Smooth muscle cell (in vitro differentiated cells): ENCODE measurements around the gene SALL2. TPM values are rescaled to one million over a fixed set of nuclear protein-coding genes. Genes with fewer than 3 reads are reported as not detected.

Source experiments
- DNase-seq: peaks from one replicate; lab custom pipeline; 2025; ENCODE audit not compliant: unreplicated experiment; lab: John Stamatoyannopoulos, UW
- H2AFZ ChIP-seq: fragments of 200-600 bp; sonication (generic); 2 replicates; pipeline ENCODE4 v1.6.0; 2016; ENCODE audit warnings: antibody characterized with exemption, low read depth, mild to moderate bottlenecking
- H3F3A ChIP-seq: fragments of 200-600 bp; sonication (generic); 2 replicates; pipeline ENCODE4 v1.6.0; 2017; ENCODE audit warnings: antibody characterized with exemption, low read depth
- H3K27ac ChIP-seq: fragments of 200-600 bp; sonication (generic); 2 replicates; pipeline ENCODE4 v1.5.1; 2016; ENCODE audit warnings: low read depth, mild to moderate bottlenecking
- H3K27me3 ChIP-seq: fragments of 200-600 bp; sonication (generic); 2 replicates; pipeline ENCODE4 v1.6.1; 2016; ENCODE audit warnings: low read depth, mild to moderate bottlenecking
- H3K36me3 ChIP-seq: fragments of 200-600 bp; sonication (generic); 2 replicates; pipeline ENCODE4 v1.5.1; 2016; ENCODE audit warnings: low read depth
- H3K4me1 ChIP-seq: fragments of 200-600 bp; sonication (generic); 2 replicates; pipeline ENCODE4 v1.5.1; 2016; ENCODE audit warnings: low read depth
- H3K4me2 ChIP-seq: fragments of 200-600 bp; sonication (generic); 2 replicates; pipeline ENCODE4 v1.6.0; 2016; ENCODE audit warnings: mild to moderate bottlenecking
- H3K4me3 ChIP-seq: fragments of 200-600 bp; sonication (generic); 2 replicates; pipeline ENCODE4 v1.5.1; 2016; ENCODE audit warnings: mild to moderate bottlenecking
- H3K79me2 ChIP-seq: fragments of 200-600 bp; sonication (generic); 2 replicates; pipeline ENCODE4 v1.6.0; 2016; ENCODE audit warnings: low read depth, mild to moderate bottlenecking
- H3K9ac ChIP-seq: fragments of 200-600 bp; sonication (generic); 2 replicates; pipeline ENCODE4 v1.6.0; 2016; ENCODE audit warnings: low read depth
- H3K9me3 ChIP-seq: fragments of 200-600 bp; sonication (generic); replicated peaks from 2 replicates; pipeline ENCODE4 v1.5.1; 2016; ENCODE audit warnings: low read depth
- H4K20me1 ChIP-seq: fragments of 200-600 bp; sonication (generic); 2 replicates; pipeline ENCODE4 v1.6.0; 2016; ENCODE audit warnings: low read depth
- CTCF ChIP-seq: fragments of 200-600 bp; sonication (generic); IDR thresholded peaks from 2 replicates; pipeline ENCODE4 v1.5.1; 2017; ENCODE audit warnings: borderline replicate concordance, mild to moderate bottlenecking, antibody characterized with exemption; ENCODE audit not compliant: insufficient read depth, poor library complexity, severe bottlenecking
- WGBS: methylation state at CpG from one replicate; pipeline ENCODE4 v1.1.7; 2016; ENCODE audit warnings: low lambda C conversion rate; 5-methylcytosine and 5-hydroxymethylcytosine counted together
- polyA plus RNA-seq: library from polyadenylated mRNA; unstranded; fragments of >200 nt; fragmentation: Nextera tagmentation; extraction: Ambion mirVana; gene quantifications from 2 replicates; pipeline ENCODE4 v1.2.1, GENCODE V29; 2016
- total RNA-seq: library from RNA; depleted of rRNA; stranded (reverse); fragments of >200 nt; gene quantifications from 2 replicates; pipeline ENCODE4 v1.2.3, GENCODE V29; 2014

The SALL2 gene
- total and polyA plus RNA-seq, 2 experiments from 2014 or later, result 4.5 to 5.9 TPM

GRCh38 chr14:21498540-21499526 is 27.3 kb downstream of the SALL2 start:
- Histone ChIP-seq H3K4me2 (no peak overlapping the region), H3K79me2 (no peaks in the 10 kb centered on the region), H3F3A (peaks cover 24% of the 10 kb centered on the region), H3K36me3 (peaks cover 26% of the 10 kb centered on the region), H3K27me3 (no peaks in the 10 kb centered on the region), H3K9me3 (no peaks in the 10 kb centered on the region), H3K4me3 (no peak overlapping the region), H3K27ac (peak overlapping the region; percentile 13), H3K9ac (no peak overlapping the region), H2AFZ (no peak overlapping the region), H4K20me1 (no peaks in the 10 kb centered on the region), H3K4me1 (no peaks in the 10 kb centered on the region)
- no peak for DNase-seq
- 73% methylated on average over 5 of the region's 5 CpGs for WGBS
- TF ChIP-seq CTCF, result peak; percentile 47

- H3F3A ChIP-seq, result peaks cover 17% of the 10 kb centered on the region
- TF ChIP-seq CTCF, result no peak
- H3K4me2 ChIP-seq, result no peak overlapping the region
- peaks cover 29% of the 10 kb centered on the region for H3K36me3 ChIP-seq
- H3K9me3 ChIP-seq, result no peaks in the 10 kb centered on the region
- DNase-seq, result no peak
- no peaks in the 10 kb centered on the region for H3K27me3 ChIP-seq
- no peaks in the 10 kb centered on the region for H3K4me1 ChIP-seq
- H3K9ac ChIP-seq, result no peak overlapping the region
- WGBS, result 98% methylated on average over 2 of the region's 2 CpGs
- no peaks in the 10 kb centered on the region for H4K20me1 ChIP-seq
- no peak overlapping the region for H2AFZ ChIP-seq
- no peaks in the 10 kb centered on the region for H3K79me2 ChIP-seq
- no peak overlapping the region for H3K4me3 ChIP-seq
- no peak overlapping the region for H3K27ac ChIP-seq
Measured at GRCh38 chr14:21496453-21496852, 29.7 kb downstream of the SALL2 start.

GRCh38 chr14:21494902-21495762 is 31.0 kb downstream of the SALL2 start:
- H4K20me1 ChIP-seq, result no peaks in the 10 kb centered on the region
- DNase-seq, result no peak
- H3K4me2 ChIP-seq, result no peak overlapping the region
- no peak for TF ChIP-seq CTCF
- H3K27ac ChIP-seq, result peak overlapping the region; percentile 23
- peaks cover 10% of the 10 kb centered on the region for H3F3A ChIP-seq
- no peaks in the 10 kb centered on the region for H3K27me3 ChIP-seq
- H3K9me3 ChIP-seq, result no peaks in the 10 kb centered on the region
- no peak overlapping the region for H2AFZ ChIP-seq
- H3K36me3 ChIP-seq, result peaks cover 40% of the 10 kb centered on the region
- 75% methylated on average over 2 of the region's 2 CpGs for WGBS
- H3K9ac ChIP-seq, result no peak overlapping the region
- no peak overlapping the region for H3K4me3 ChIP-seq
- no peaks in the 10 kb centered on the region for H3K79me2 ChIP-seq
- H3K4me1 ChIP-seq, result no peaks in the 10 kb centered on the region
